M059J (cell line): ENCODE measurements around the gene RAB18. TPM values are rescaled to one million over a fixed set of nuclear protein-coding genes. Genes with fewer than 3 reads are reported as not detected.
"Not testable (repeated sequence)": the region's sequence is repeated elsewhere in the genome, so short reads cannot be mapped to it uniquely, and the experiment has no call there.

ENCODE experiments used
- DNase-seq: peaks from one replicate; pipeline ENCODE4 v3.0.0-alpha.2; 2012; ENCODE audit warnings: low read depth
- total RNA-seq: library from RNA; depleted of rRNA; stranded (reverse); fragments of >200 nt; shearing (Covaris generic); gene quantifications from 2 replicates; pipeline ENCODE4 v1.2.3, GENCODE V29; 2014; rRNA removed

Gene RAB18
- total RNA-seq: 19.9 and 32.7 TPM in 2 replicates

- DNase-seq: peak; percentile 92
These were observed at the start of gene RAB18 for GRCh38 chr10:27504007-27504807. Gene RAB18 (plus strand): TSS chr10:27504304. CDS start chr10:27504370, 66 bp downstream.

GRCh38 chr10:27454837-27455236 lies 49.3 kb upstream of the RAB18 start:
- no peak for DNase-seq

DNA sequence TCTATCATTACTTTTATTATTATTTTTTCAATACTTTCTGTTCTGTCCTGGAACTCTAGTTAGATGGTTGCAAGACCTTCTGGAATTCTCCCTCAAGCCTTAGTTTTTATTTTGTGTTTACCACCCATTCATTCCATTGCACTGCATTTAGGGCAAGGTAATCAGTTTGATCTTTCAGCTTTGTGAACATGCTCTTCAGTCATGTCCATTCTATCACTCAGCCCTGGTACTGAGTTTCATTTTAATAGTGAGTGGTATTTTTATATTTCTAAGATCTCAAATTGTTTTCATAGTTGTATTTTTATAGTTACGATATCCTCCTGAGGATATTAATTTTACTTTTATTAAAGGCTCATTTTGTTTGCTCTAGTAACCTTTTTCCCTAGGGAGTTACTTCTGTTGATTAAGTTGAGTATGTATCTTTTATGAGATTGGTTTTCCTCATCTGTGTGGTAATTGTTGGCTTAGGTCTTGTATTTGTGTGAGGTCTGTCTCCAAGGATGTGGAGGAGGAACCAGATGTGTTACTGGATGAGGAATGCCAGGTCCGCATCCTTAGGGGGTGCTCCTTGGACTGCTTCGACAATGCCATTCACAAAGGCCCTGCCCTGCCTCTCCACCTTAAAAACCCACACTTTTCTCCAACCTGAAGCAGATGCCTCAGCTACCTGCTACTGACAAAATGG lies 46.7 kb upstream of the RAB18 start:
- no peak for DNase-seq

DNA sequence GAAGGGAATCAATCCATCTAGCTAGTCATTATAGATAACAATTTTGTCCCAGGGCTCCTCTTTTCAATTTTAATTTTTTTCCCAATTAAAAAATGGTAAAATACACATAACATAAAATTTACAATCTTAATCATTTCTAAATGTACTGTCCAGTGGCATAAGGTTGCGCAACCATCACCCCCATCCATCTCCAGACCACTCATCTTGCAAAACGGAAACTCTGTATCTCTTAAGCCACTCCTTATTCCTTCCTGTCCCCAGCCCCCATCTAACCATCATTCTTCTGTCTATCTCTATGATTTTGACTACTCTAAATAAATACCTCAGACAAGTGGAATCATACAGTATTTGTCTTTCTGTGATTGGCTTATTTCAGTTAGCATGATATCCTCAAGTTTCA lies 46.1 kb upstream of the RAB18 start:
- DNase-seq: no peak

- DNase-seq: no peak
These were observed 42.8 kb upstream of the RAB18 start for GRCh38 chr10:27461312-27461711.

DNA sequence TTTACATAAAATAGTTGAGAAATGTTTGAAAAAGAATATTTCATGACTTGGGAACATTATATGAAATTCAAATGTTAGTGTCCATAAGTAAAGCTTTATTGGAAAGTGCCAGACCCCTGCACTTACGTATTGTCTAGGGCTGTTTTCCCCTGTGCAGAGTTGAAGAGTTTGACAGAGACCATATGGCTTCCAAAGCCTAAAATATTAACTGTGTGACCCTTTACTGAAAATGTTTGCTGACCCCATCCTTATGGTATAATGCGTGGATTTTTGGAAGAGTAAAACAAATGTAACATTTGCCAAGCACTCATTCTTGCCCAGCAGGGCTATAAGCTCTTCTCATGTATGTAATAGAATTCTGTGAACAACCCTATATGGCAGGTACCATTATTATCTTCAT lies 40.1 kb upstream of the RAB18 start:
- DNase-seq: no peak

- DNase-seq: no peak
These were observed 39.1 kb upstream of the RAB18 start for GRCh38 chr10:27464993-27465392.

DNA sequence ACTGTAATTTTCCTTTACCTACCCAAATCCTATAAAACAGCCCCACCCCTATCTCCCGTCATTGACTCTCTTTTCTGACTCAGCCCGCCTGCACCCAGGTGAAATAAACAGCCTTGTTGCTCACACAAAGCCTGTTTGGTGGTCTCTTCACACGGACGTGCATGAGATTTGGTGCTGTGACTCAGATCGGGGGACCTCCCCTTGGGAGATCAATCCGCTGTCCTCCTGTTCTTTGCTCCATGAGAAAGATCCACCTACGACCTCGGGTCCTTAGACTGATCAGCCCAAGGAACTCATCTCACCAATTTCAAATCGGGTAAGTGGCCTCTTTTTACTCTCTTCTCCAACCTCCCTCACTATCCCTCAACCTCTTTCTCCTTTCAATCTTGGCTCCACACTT lies 38.5 kb upstream of the RAB18 start:
- DNase-seq: not testable (repeated sequence)

DNA sequence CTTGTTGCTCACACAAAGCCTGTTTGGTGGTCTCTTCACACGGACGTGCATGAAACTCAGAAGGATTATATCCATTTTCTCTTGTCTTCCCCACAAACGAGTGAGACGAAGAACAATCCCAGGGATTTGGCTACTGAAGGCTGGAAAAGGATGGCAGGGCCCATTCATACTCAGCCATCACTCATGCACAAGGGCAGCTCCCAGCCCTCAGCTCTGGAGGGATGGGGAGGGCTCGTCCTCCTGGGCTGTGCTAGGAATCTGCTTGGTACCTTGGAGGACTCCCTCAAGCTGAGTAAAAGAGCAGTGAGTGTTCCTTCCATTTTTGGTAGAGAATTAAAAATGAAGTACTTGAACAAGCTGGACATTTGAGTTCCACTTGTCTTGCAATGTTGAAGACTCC lies 33.2 kb upstream of the RAB18 start:
- no peak for DNase-seq

- no peak for DNase-seq
These were observed 29.4 kb upstream of the RAB18 start for GRCh38 chr10:27474741-27475140.

DNA sequence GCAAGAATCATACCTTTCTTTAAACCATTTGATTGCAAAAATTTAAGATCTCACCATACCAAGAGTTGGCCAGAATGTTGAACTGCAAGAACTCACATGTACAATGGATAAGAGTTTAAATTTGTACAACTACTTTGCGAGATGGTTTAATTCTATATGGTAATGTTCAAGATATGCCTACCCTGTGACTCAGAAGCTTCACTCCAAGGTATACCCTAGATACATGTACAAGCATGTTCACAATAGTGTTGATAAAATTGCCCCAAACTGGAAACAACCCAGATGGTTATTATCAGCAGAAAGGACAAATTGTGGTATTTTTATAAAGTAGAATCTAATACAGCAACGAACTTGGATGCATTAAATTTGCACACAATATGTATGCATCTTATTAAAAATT lies 25.1 kb upstream of the RAB18 start:
- DNase-seq: no peak

DNA sequence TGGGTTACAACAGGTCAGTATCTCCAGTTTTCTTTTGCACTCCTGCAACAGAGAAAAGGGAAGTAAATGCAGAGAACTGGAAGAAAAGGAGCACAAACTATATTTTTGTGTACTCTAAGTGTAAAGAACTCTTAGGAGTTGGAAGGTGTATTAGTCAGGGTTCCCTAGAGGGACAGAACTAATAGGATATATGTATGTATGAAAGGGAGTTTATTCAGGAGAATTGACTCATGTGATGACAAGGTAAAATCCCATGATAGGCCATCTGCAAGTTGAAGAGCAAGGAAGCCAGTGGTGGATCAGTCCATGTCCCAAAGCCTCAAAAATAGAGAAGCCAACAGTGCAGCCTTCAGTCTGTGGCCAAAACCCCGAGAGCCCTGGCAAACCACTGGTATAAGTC lies 22.6 kb upstream of the RAB18 start:
- DNase-seq: no peak

- peak; percentile 35 for DNase-seq
These were observed 20.8 kb upstream of the RAB18 start for GRCh38 chr10:27482984-27483956.

DNA sequence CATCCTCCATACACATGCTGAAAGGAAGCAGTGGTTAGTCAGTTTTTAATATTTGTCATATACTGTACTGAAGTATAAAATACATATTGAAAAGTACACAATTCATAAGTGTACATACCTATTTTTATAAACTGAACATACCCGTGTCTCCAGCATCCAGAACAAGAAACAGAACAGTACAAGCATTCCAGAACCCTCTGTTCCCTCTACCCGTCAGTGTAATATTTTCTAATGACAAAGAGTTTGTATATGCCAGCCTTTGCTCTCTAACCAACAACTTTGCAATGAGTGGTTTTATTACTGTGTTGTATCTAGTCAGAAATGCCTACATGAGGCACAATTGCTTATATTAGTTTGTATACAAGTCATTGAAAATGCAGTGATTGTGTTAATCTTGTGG lies 18.7 kb upstream of the RAB18 start:
- DNase-seq: no peak

GRCh38 chr10:27485986-27486385 lies 18.1 kb upstream of the RAB18 start:
- no peak for DNase-seq

DNA sequence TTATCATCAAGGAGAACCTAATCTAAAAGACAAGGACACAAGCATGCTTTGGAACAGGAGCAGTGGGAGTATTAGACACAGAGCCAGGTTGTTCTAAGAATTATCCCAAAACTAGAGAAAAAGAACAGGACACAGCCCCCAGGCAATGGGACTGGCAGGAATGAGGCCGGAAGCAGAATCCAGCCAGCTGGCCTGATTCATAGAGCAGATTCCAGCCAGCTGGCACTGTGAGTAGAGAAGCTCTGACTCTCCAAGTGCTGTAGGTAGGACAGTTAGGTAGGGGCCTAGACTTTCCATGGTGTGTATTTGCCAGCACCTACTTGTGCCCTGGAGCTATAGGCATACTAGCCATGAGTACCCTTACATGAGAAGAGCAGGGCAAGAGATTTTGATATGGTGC lies 13.3 kb upstream of the RAB18 start:
- DNase-seq: peak; percentile 51

- no peak for DNase-seq
These were observed 9.8 kb upstream of the RAB18 start for GRCh38 chr10:27494116-27494805.

- no peak for DNase-seq
These were observed 8.0 kb upstream of the RAB18 start for GRCh38 chr10:27496137-27496536.

GRCh38 chr10:27500096-27500495 lies 4.0 kb upstream of the RAB18 start:
- DNase-seq: no peak

DNA sequence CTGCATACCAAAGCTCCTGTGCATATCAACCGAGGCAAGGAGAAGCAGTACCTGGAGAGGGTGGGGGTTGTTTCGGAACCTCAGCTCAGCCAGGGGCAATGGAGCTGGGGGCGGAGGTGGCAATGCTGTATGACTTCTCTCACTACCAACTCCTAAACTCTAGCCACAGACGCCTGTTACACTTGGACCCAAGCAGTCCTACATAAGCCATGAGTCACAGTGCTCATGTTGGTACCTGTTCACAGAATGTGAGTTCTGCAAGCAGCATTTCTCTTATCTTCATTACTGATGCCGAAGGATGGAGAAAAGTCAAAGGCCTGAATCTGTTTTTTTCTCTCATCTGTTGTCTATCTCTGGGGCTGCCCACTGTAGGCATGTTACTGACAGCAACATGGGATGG lies 3.2 kb upstream of the RAB18 start:
- DNase-seq: no peak

- DNase-seq: no peak
These were observed 552 bp upstream of the RAB18 start for GRCh38 chr10:27503498-27504006.
